ENCODE data around the gene TIAM1. TPM values are rescaled to one million over a fixed set of nuclear protein-coding genes. Genes with fewer than 3 reads are reported as not detected.

The TIAM1 gene
- total RNA-seq, 1 donor from 2014 or later = 41.3 TPM

DNA sequence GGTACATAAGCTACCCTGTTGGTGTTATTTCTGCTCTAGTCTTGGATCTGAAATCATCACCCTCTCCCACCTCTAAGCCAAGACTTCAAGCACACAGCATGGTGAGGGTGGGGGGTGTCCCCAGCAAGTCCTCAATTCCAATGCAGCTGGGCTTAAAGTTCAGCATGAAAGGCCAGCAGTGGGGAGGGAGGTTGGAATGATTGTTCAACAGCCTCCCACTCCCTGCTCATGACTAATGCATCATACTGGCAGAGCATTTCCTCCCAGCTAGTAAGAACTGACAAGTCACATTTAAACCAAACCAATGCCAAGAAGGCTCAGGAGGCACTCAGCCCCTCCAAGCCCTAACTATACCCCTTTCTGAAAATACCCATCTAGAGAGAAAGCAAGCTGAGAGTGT is 50.1 kb downstream of the TIAM1 start:
- Histone ChIP-seq H3K27me3 (no peaks in the 10 kb centered on the region), H3K27ac (no peak overlapping the region), H3K36me3 (no peaks in the 10 kb centered on the region), H3K9me3 (no peaks in the 10 kb centered on the region), H3K4me3 (no peak overlapping the region), H3K4me1 (no peaks in the 10 kb centered on the region)
- TF ChIP-seq, protein P1, sequence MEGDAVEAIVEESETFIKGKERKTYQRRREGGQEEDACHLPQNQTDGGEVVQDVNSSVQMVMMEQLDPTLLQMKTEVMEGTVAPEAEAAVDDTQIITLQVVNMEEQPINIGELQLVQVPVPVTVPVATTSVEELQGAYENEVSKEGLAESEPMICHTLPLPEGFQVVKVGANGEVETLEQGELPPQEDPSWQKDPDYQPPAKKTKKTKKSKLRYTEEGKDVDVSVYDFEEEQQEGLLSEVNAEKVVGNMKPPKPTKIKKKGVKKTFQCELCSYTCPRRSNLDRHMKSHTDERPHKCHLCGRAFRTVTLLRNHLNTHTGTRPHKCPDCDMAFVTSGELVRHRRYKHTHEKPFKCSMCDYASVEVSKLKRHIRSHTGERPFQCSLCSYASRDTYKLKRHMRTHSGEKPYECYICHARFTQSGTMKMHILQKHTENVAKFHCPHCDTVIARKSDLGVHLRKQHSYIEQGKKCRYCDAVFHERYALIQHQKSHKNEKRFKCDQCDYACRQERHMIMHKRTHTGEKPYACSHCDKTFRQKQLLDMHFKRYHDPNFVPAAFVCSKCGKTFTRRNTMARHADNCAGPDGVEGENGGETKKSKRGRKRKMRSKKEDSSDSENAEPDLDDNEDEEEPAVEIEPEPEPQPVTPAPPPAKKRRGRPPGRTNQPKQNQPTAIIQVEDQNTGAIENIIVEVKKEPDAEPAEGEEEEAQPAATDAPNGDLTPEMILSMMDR (IDR thresholded peaks at IDR 0.05) = no peak
- TF ChIP-seq POLR2AphosphoS5 (IDR thresholded peaks at IDR 0.05; ENCODE audit: insufficient read depth in 1 of 2, low read depth in 1 of 2) = peak in 1 of 2 donors; percentile 17
- DNase-seq (ENCODE audit: extremely low spot score in 2 of 2) = no peak
- intact Hi-C loops (cut with DNase I) = no loop called here

DNA sequence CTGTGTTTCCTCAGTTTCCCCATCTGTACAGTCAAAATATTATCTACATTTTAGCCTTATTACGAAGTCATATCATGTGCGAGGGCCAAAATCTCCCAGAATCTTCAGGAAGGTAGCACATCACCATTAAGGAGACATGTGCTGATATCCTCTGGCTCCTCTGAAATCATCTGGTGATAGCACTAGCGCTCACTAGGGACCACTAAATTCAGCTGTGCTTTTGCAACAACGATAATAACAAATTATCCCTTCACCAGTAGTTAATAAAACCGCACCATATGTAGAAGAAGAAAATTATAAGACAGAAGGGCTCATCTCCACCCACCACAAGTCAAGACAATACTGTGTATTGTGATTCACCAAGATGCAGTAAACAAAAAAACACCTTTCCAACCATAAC is 53.3 kb downstream of the TIAM1 start:
- Histone ChIP-seq H3K27ac (no peak overlapping the region), H3K36me3 (no peaks in the 10 kb centered on the region), H3K4me3 (no peak overlapping the region), H3K27me3 (no peaks in the 10 kb centered on the region), H3K4me1 (no peaks in the 10 kb centered on the region), H3K9me3 (no peaks in the 10 kb centered on the region)
- intact Hi-C loops (cut with DNase I) = no loop called here
- no peak for TF ChIP-seq POLR2AphosphoS5 (IDR thresholded peaks at IDR 0.05; ENCODE audit: insufficient read depth in 1 of 2, low read depth in 1 of 2)
- TF ChIP-seq POLR2A (IDR thresholded peaks at IDR 0.05) = no peak
- TF ChIP-seq, protein P1 (IDR thresholded peaks at IDR 0.05) = no peak
- no peak for DNase-seq (ENCODE audit: extremely low spot score in 2 of 2)

DNA sequence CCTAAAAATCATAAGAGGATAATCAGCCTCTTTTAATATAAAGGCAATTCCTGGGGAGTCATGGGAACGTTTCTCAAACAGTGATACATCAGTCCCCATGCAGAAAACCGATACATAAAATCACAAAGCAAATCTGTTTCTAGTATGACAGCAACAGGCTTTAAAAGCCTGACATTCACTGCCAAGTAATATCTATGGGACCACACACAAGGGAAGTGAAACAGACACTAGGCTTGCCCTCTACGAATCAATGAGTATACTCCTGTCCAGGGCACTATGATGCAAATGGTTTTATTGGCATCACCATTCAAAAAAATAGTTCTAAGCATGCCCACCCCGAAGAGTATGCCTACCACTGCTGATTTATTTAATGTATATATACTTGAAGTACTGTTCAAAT is 54.4 kb downstream of the TIAM1 start:
- Histone ChIP-seq H3K36me3 (no peaks in the 10 kb centered on the region), H3K27me3 (no peaks in the 10 kb centered on the region), H3K27ac (no peak overlapping the region), H3K4me1 (peaks cover 5% of the 10 kb centered on the region), H3K9me3 (no peaks in the 10 kb centered on the region), H3K4me3 (no peak overlapping the region)
- DNase-seq (ENCODE audit: extremely low spot score in 2 of 2) = no peak
- TF ChIP-seq POLR2AphosphoS5 (IDR thresholded peaks at IDR 0.05; ENCODE audit: insufficient read depth in 1 of 2, low read depth in 1 of 2) (no peak), POLR2A (IDR thresholded peaks at IDR 0.05) (no peak)
- TF ChIP-seq, protein P1 (IDR thresholded peaks at IDR 0.05) = no peak
- intact Hi-C loops (cut with DNase I) = no loop called here

DNA sequence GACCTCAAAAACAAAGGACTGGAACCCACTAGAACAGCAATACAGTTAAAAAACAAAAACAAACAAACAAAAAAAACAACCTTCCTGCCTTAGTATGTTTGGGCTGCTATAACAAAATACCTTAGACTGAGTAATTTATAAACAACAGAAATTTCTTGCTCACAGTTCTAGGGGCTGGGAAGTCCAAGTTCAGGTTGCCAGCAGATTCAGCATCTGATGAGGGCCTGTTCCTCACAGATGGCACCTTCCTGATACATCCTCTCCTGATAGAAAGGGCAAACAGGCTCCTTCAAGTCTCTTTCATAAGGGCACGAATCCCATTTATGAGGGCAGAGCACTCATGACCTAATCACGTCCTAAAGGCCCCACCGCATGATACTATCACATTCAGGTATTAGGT is 55.9 kb downstream of the TIAM1 start:
- TF ChIP-seq, protein P1 (IDR thresholded peaks at IDR 0.05) = no peak
- TF ChIP-seq POLR2AphosphoS5 (IDR thresholded peaks at IDR 0.05; ENCODE audit: insufficient read depth in 1 of 2, low read depth in 1 of 2) (no peak), POLR2A (IDR thresholded peaks at IDR 0.05) (no peak)
- no peaks in the 10 kb centered on the region for H3K9me3 ChIP-seq
- H3K36me3 ChIP-seq = no peaks in the 10 kb centered on the region
- H3K27me3 ChIP-seq = no peaks in the 10 kb centered on the region
- H3K27ac ChIP-seq = no peak overlapping the region
- peaks cover 11% of the 10 kb centered on the region for H3K4me1 ChIP-seq
- intact Hi-C loops (cut with DNase I) = no loop called here
- DNase-seq (ENCODE audit: extremely low spot score in 2 of 2) = no peak
- no peak overlapping the region for H3K4me3 ChIP-seq

DNA sequence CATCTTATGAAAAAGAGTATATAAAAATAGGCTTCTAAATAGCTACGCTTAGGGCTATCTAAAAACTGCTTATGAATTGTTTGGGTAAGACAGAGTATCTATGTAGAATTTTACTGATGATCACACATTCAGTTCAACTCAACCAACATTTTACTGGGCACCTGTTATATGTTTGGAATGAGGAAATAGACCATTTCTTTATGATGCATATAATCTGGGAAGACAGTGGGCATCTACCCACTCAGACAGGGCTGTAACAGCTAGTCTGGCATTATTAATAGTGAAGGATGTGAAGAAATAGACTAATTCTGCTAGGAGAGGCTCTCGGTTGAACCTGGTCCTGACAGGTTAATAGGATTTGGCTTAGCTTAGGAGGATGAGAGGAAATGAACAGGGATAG is 56.9 kb downstream of the TIAM1 start:
- DNase-seq (ENCODE audit: extremely low spot score in 2 of 2) = no peak
- Histone ChIP-seq H3K9me3 (no peaks in the 10 kb centered on the region), H3K4me1 (peaks cover 11% of the 10 kb centered on the region), H3K4me3 (no peak overlapping the region), H3K27ac (no peak overlapping the region), H3K27me3 (no peaks in the 10 kb centered on the region), H3K36me3 (no peaks in the 10 kb centered on the region)
- no peak for TF ChIP-seq POLR2AphosphoS5 (IDR thresholded peaks at IDR 0.05; ENCODE audit: insufficient read depth in 1 of 2, low read depth in 1 of 2)
- no peak for TF ChIP-seq POLR2A (IDR thresholded peaks at IDR 0.05)
- TF ChIP-seq, protein P1 (IDR thresholded peaks at IDR 0.05) = no peak
- intact Hi-C loops (cut with DNase I) = no loop called here

Data from vagina (tissue), 2 donors.